GM12878 (cell line): ENCODE measurements around the gene DUS1L. TPM values are rescaled to one million over a fixed set of nuclear protein-coding genes. Genes with fewer than 3 reads are reported as not detected.

Experiments
- ATAC-seq: fragments of 200-7000 bp; cut with Tn5 transposase; 3 replicates; pipeline ENCODE4 v1.9.1; 2020; ENCODE audit warnings: mild to moderate bottlenecking, moderate library complexity
- BruUV-seq: library from RNA; stranded (reverse); fragments of 400-500 nt; replicated peaks from 2 replicates; lab custom pipeline; 2021; lab: Mats Ljungman, UMichigan
- CTCF ChIA-PET: fragments of 300-600 bp; sonication (Branson Sonifier 250); formaldehyde crosslinking; extraction: SDS; loops from one replicate; lab custom pipeline; 2021; ENCODE audit warnings: inconsistent platforms; lab: Yijun Ruan, JAX
- POLR2A ChIA-PET: fragments of 350-600 bp; formaldehyde crosslinking; extraction: SDS; loops from one replicate; lab custom pipeline; 2021; ENCODE audit warnings: inconsistent platforms; lab: Charles Lee
- RAD21 ChIA-PET: fragments of 300-600 bp; sonication (Branson Sonifier 250); formaldehyde crosslinking; loops from one replicate; lab custom pipeline; 2023; ENCODE audit warnings: antibody characterized with exemption; ENCODE audit not compliant: unreplicated experiment; lab: Charles Lee
- SMC1A ChIA-PET: fragments of 300-600 bp; sonication (Branson Sonifier 250); formaldehyde crosslinking; loops from one replicate; lab custom pipeline; 2023; ENCODE audit not compliant: unreplicated experiment, uncharacterized antibody; lab: Charles Lee
- DNase-seq: peaks from one replicate; pipeline ENCODE4 v3.0.0-alpha.2; 2011; ENCODE audit warnings: low read depth, low spot score
- FAIRE-seq: peaks from 3 replicates; lab custom pipeline; 2011; peaks lifted over from hg19 to GRCh38; lab: Jason Lieb, UNC
- H2AFZ ChIP-seq: 2 replicates; pipeline ENCODE4 v1.6.0; 2011; ENCODE audit warnings: low read depth, low read length, control low read depth; ENCODE audit not compliant: control insufficient read depth
- H3K27ac ChIP-seq: 2 replicates; pipeline ENCODE4 v1.5.1; 2011; ENCODE audit warnings: control low read depth; ENCODE audit not compliant: control insufficient read depth, insufficient read depth
- H3K27me3 ChIP-seq, 2 experiments: replicated peaks in 1 of 2; 2 replicates each; pipeline versions ENCODE4 v1.6.0 to v1.6.1; 2011; ENCODE audit warnings: low read length in 1 of 2; ENCODE audit not compliant: control insufficient read depth in 2 of 2, insufficient read depth in 2 of 2
- H3K36me3 ChIP-seq, 2 experiments: 2 replicates each; pipeline ENCODE4 v1.5.1; 2011; ENCODE audit warnings: low read length in 1 of 2; ENCODE audit not compliant: control insufficient read depth in 2 of 2, insufficient read depth in 2 of 2
- H3K4me1 ChIP-seq: 2 replicates; pipeline ENCODE4 v1.6.1; 2011; ENCODE audit warnings: mild to moderate bottlenecking, low read length, moderate library complexity, mixed read lengths; ENCODE audit not compliant: control insufficient read depth, insufficient read depth
- H3K4me2 ChIP-seq: 2 replicates; pipeline ENCODE4 v1.6.0; 2011; ENCODE audit warnings: control low read depth; ENCODE audit not compliant: control insufficient read depth, insufficient read depth
- H3K4me3 ChIP-seq: fragments of 200-600 bp; sonication (generic); 2 replicates; pipeline ENCODE4 v1.5.1; 2016
- H3K79me2 ChIP-seq: 2 replicates; pipeline ENCODE4 v1.6.0; 2011; ENCODE audit warnings: low read length; ENCODE audit not compliant: control insufficient read depth, insufficient read depth
- H3K9ac ChIP-seq: 2 replicates; pipeline ENCODE4 v1.8.0; 2011; ENCODE audit warnings: low read length, control low read depth, mixed read lengths; ENCODE audit not compliant: control insufficient read depth, insufficient read depth
- H3K9me3 ChIP-seq: replicated peaks from 3 replicates; pipeline ENCODE4 v1.5.1; 2011; ENCODE audit warnings: mild to moderate bottlenecking, low read length; ENCODE audit not compliant: control insufficient read depth, insufficient read depth
- H4K20me1 ChIP-seq: 2 replicates; pipeline ENCODE4 v1.6.0; 2011; ENCODE audit not compliant: control insufficient read depth, insufficient read depth
- BACH1 ChIP-seq: fragments of 450-650 bp; IDR thresholded peaks from 2 replicates; pipeline ENCODE4 v1.6.1; 2017; ENCODE audit warnings: mild to moderate bottlenecking, borderline replicate concordance
- BMI1 ChIP-seq: fragments of 450-650 bp; IDR thresholded peaks from 2 replicates; pipeline ENCODE4 v1.6.1; 2016; ENCODE audit warnings: mild to moderate bottlenecking, moderate library complexity, borderline replicate concordance
- CEBPB ChIP-seq, 2 experiments: fragments of 150-350 bp in 1 of 2; IDR thresholded peaks; 2 replicates each; pipeline ENCODE4 v1.6.1; 2012 to 2014; ENCODE audit warnings: low read depth in 2 of 2, low read length in 2 of 2, borderline replicate concordance in 1 of 2, inconsistent platforms in 1 of 2
- DPF2 ChIP-seq: fragments of 450-650 bp; IDR thresholded peaks from 2 replicates; pipeline ENCODE4 v1.6.1; 2017; ENCODE audit warnings: mild to moderate bottlenecking
- EGR1 ChIP-seq, 2 experiments: IDR thresholded peaks; 1 replicate in 1 of 2; 2 replicates in 1 of 2; pipeline ENCODE4 v1.6.1; 2011 to 2012; ENCODE audit warnings: low read depth in 2 of 2, low read length in 2 of 2, borderline replicate concordance in 1 of 2, mild to moderate bottlenecking in 1 of 2, moderate library complexity in 1 of 2
- JUND ChIP-seq: IDR thresholded peaks from 2 replicates; pipeline ENCODE4 v1.6.1; 2012; ENCODE audit warnings: low read depth, mild to moderate bottlenecking, low read length, improper control_type of control experiment, moderate library complexity
- MEF2A ChIP-seq: IDR thresholded peaks from 2 replicates; pipeline ENCODE4 v1.6.1; 2011; ENCODE audit warnings: low read depth, mild to moderate bottlenecking, low read length, moderate library complexity; ENCODE audit not compliant: insufficient read depth
- MTA2 ChIP-seq: fragments of 450-650 bp; IDR thresholded peaks from 2 replicates; pipeline ENCODE4 v1.6.1; 2016; ENCODE audit warnings: low read depth, mild to moderate bottlenecking, moderate library complexity
- MXI1 ChIP-seq: fragments of 150-350 bp; IDR thresholded peaks from 2 replicates; pipeline ENCODE4 v1.6.1; 2011; ENCODE audit warnings: low read depth, mild to moderate bottlenecking, inconsistent platforms, low read length, improper control_type of control experiment
- MYC ChIP-seq: IDR thresholded peaks from 2 replicates; pipeline ENCODE4 v1.6.1; 2011; ENCODE audit warnings: mild to moderate bottlenecking, low read length, moderate library complexity, inconsistent platforms; ENCODE audit not compliant: insufficient read depth, insufficient replicate concordance, insufficient read length, severe bottlenecking
- NBN ChIP-seq: fragments of 450-650 bp; IDR thresholded peaks from 2 replicates; pipeline ENCODE4 v1.6.1; 2016
- NRF1 ChIP-seq: conservative IDR thresholded peaks from 2 replicates; pipeline ENCODE4 v1.6.1; 2011; ENCODE audit warnings: mild to moderate bottlenecking, low read depth, low read length, improper control_type of control experiment
- POLR2A ChIP-seq: IDR thresholded peaks from 2 replicates; pipeline ENCODE4 v1.6.1; 2011; ENCODE audit warnings: low read depth, mild to moderate bottlenecking, low read length
- SP1 ChIP-seq: IDR thresholded peaks from one replicate; pipeline ENCODE4 v1.6.1; 2011; ENCODE audit warnings: low read depth, low read length
- SRF ChIP-seq, 2 experiments: IDR thresholded peaks; 2 replicates each; pipeline ENCODE4 v1.6.1; 2011; ENCODE audit warnings: low read depth in 2 of 2, low read length in 2 of 2, mild to moderate bottlenecking in 1 of 2, moderate library complexity in 1 of 2
- ZNF24 ChIP-seq: fragments of 450-650 bp; IDR thresholded peaks from 2 replicates; pipeline ENCODE4 v1.6.1; 2017; ENCODE audit warnings: antibody characterized with exemption, mild to moderate bottlenecking
- WGBS: methylation state at CpG from one replicate; pipeline ENCODE4 v1.1.6; 2016; ENCODE audit warnings: low lambda C conversion rate; ENCODE audit not compliant: insufficient replicate concordance, insufficient coverage; ENCODE audit errors: missing lambda C conversion rate; 5-methylcytosine and 5-hydroxymethylcytosine counted together
- in situ Hi-C: fragments of 300-500 bp; cut with MboI; formaldehyde crosslinking; loops from 9 replicates; pipeline ENCODE4 v1.14.3; 2018; ENCODE audit warnings: mixed read lengths
- intact Hi-C: fragments of 100-400 bp; cut with micrococcal nuclease; formaldehyde crosslinking; loops from one replicate; pipeline ENCODE4 v1.14.2; 2022; ENCODE audit not compliant: unreplicated experiment
- polyA plus RNA-seq, 11 experiments: library from polyadenylated mRNA; depleted of rRNA in 4 of 11; unstranded in 6 of 11; stranded (reverse) in 5 of 11; fragments of >200 nt; fragmentation: Nextera tagmentation in 4 of 11; fragmentation: Illumina TruSeq in 1 of 11; extraction: Ambion mirVana in 4 of 11; extraction: Trizol in 1 of 11; gene quantifications; 1 replicate in 1 of 11; 2 replicates in 10 of 11; pipeline versions ENCODE4 v1.2.1 to v1.2.3, GENCODE V29; 2011 to 2016; ENCODE audit warnings: inconsistent platforms in 2 of 11, missing spikeins in 2 of 11, low read depth in 1 of 11
- total RNA-seq, 4 experiments: library from RNA; depleted of rRNA in 3 of 4; stranded (reverse); fragments of >200 nt in 3 of 4; fragmentation: Illumina TruSeq in 1 of 4; extraction: Trizol in 1 of 4; gene quantifications; 2 replicates each; pipeline versions ENCODE4 v1.2.1 to v1.2.3, GENCODE V29; 2013 to 2021
- TF ChIP-seq, protein P1 (sequence below): fragments of 450-650 bp; IDR thresholded peaks from 2 replicates; pipeline ENCODE4 v1.6.1; 2017; ENCODE audit warnings: mild to moderate bottlenecking, moderate library complexity
- TF ChIP-seq, protein P2 (sequence below): IDR thresholded peaks from 2 replicates; pipeline ENCODE4 v1.6.1; 2012; ENCODE audit warnings: low read length, inconsistent platforms

The DUS1L gene
- total and polyA plus RNA-seq, 10 of the 15 experiments (the other 5 are each of a cell fraction or from before 2014, with no cell fraction given), result 6.1 to 157 (median 44.5) TPM

DNA sequence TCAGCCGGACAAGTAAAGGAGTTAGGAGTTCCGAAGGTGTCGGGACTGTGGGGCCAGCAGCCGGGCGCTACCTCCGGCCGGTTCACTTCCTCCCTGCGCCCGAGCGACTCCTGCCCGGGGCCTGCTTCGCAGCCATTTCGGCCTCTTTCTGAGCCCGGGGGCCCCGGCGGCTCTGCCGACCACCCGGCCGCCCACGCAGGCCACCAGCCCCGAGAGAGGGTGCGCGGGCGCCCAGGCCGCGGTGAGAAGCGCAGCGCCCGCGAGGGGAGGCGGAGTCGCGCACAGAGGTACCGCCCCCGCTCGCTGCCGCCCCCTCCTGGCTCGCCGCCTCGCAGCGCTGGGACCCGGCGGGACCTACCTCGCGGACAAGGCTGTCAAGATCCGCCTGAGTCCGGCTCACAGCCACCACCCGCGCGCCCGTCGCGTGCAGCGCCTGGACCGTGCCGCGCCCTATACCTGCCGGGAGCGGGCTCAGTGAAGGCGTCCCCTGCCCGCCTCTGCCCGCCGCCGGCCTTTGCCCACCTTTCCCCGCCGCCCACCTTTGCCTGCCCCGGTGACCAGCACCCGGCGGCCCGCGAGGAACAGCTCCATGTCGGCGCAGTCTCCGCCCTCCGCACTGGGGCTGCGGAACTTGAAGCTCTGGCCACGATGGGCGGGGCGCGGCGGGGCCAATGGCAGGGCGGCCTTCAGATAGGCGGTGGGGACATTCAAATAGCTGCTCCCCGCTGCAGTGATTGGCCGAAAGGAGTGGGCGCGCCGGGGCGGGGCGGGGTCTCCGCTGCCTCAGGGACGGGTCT is 28.3 kb downstream of the DUS1L start, which contains the start of gene DCXR:
DCXR (minus strand) TSS at position 606 of the 797 bp plus-strand sequence; CDS start at position 591, 15 bp downstream.
- no peaks in the 10 kb centered on the region for H4K20me1 ChIP-seq
- no peaks in the 10 kb centered on the region for H3K27me3 ChIP-seq
- BruUV-seq, result no TSS peak
- SMC1A ChIA-PET, result interaction anchor here (0.5 to 1.4 kb wide), 7 partner anchors 10 to 178 kb away, joined by 3 to 7 read pairs (median 3); partner anchors contain the start of genes CENPX, DUS1L and LRRC45
- in situ Hi-C loops, result loop anchor here (5.0 kb wide), 1 partner anchor 120 kb away; no protein-coding TSS in a partner anchor
- POLR2A ChIA-PET, result interaction anchor here (0.5 to 1.5 kb wide), 20 partner anchors 10 to 412 kb away, joined by 3 to 13 read pairs (median 3); partner anchors contain the start of genes CENPX, FASN, LRRC45 and MRPL12
- RAD21 ChIA-PET, result interaction anchor here (0.7 to 2.4 kb wide), 8 partner anchors 13 to 118 kb away, joined by 3 to 13 read pairs (median 4); partner anchors contain the start of genes CENPX, FASN and LRRC45
- H3K27ac ChIP-seq, result peak within 1 kb of the TSS; percentile 89
- WGBS, result under 1% methylated on average over 91 of the region's 92 CpGs
- H3K4me1 ChIP-seq, result peaks cover 10% of the 10 kb centered on the region
- H3K36me3 ChIP-seq, result no peaks in the 10 kb centered on the region; a peak in 2 of 4 replicates
- DNase-seq (peak; percentile 72), FAIRE-seq (peak; percentile 96), ATAC-seq (peak; percentile 98)
- peak within 1 kb of the TSS; percentile 78 for H3K9ac ChIP-seq
- peak within 1 kb of the TSS; percentile 93 for H2AFZ ChIP-seq
- peaks cover 5% of the 10 kb centered on the region for H3K79me2 ChIP-seq
- H3K9me3 ChIP-seq, result no peaks in the 10 kb centered on the region
- peak within 1 kb of the TSS; percentile 81 for H3K4me3 ChIP-seq
- CTCF ChIA-PET, result interaction anchor here (0.5 to 1.9 kb wide), 19 partner anchors 9 to 597 kb away, joined by 3 to 30 read pairs (median 4); partner anchors contain the start of genes CENPX, GPS1, LRRC45 and RFNG
- peak within 1 kb of the TSS; percentile 89 for H3K4me2 ChIP-seq
- intact Hi-C loops, result loop anchor here (5.0 kb wide), 1 partner anchor 60 kb away; the partner anchor contains the start of gene FASN
- peak in 1 of 2 experiments; percentile 96; a peak in 2 of 3 replicates for TF ChIP-seq EGR1 (IDR thresholded peaks at IDR 0.05; ENCODE audit: borderline replicate concordance in 1 of 2, low read depth in 2 of 2, low read length in 2 of 2)
- peak; percentile 93 for TF ChIP-seq BACH1
- TF ChIP-seq NRF1, result peak; percentile 49
- no peak for TF ChIP-seq MTA2
- TF ChIP-seq, protein P1, sequence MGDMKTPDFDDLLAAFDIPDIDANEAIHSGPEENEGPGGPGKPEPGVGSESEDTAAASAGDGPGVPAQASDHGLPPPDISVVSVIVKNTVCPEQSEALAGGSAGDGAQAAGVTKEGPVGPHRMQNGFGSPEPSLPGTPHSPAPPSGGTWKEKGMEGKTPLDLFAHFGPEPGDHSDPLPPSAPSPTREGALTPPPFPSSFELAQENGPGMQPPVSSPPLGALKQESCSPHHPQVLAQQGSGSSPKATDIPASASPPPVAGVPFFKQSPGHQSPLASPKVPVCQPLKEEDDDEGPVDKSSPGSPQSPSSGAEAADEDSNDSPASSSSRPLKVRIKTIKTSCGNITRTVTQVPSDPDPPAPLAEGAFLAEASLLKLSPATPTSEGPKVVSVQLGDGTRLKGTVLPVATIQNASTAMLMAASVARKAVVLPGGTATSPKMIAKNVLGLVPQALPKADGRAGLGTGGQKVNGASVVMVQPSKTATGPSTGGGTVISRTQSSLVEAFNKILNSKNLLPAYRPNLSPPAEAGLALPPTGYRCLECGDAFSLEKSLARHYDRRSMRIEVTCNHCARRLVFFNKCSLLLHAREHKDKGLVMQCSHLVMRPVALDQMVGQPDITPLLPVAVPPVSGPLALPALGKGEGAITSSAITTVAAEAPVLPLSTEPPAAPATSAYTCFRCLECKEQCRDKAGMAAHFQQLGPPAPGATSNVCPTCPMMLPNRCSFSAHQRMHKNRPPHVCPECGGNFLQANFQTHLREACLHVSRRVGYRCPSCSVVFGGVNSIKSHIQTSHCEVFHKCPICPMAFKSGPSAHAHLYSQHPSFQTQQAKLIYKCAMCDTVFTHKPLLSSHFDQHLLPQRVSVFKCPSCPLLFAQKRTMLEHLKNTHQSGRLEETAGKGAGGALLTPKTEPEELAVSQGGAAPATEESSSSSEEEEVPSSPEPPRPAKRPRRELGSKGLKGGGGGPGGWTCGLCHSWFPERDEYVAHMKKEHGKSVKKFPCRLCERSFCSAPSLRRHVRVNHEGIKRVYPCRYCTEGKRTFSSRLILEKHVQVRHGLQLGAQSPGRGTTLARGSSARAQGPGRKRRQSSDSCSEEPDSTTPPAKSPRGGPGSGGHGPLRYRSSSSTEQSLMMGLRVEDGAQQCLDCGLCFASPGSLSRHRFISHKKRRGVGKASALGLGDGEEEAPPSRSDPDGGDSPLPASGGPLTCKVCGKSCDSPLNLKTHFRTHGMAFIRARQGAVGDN, result peak; percentile 88
- TF ChIP-seq, protein P2, sequence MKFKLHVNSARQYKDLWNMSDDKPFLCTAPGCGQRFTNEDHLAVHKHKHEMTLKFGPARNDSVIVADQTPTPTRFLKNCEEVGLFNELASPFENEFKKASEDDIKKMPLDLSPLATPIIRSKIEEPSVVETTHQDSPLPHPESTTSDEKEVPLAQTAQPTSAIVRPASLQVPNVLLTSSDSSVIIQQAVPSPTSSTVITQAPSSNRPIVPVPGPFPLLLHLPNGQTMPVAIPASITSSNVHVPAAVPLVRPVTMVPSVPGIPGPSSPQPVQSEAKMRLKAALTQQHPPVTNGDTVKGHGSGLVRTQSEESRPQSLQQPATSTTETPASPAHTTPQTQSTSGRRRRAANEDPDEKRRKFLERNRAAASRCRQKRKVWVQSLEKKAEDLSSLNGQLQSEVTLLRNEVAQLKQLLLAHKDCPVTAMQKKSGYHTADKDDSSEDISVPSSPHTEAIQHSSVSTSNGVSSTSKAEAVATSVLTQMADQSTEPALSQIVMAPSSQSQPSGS, result no peak
- TF ChIP-seq SP1, result peak; percentile 78
- TF ChIP-seq ZNF24, result 0 out of 2 replicates have a peak, but pooled peaks have one; percentile 67
- peak; percentile 89 for TF ChIP-seq NBN
- no peak for TF ChIP-seq MEF2A
- TF ChIP-seq JUND, result no peak
- no peak for TF ChIP-seq BMI1
- TF ChIP-seq MYC, result peak; percentile 46
- peak; percentile 95 for TF ChIP-seq DPF2
- 0 out of 4 replicates have a peak, but pooled peaks of 1 of the 2 experiments have one; percentile 6 for TF ChIP-seq SRF (IDR thresholded peaks at IDR 0.05; ENCODE audit: low read depth in 2 of 2, low read length in 2 of 2)
- TF ChIP-seq MXI1, result peak; percentile 78
- TF ChIP-seq POLR2A, result peak; percentile 99
- TF ChIP-seq CEBPB (IDR thresholded peaks at IDR 0.05; ENCODE audit: borderline replicate concordance in 1 of 2, low read depth in 2 of 2, low read length in 2 of 2), result no peak
